ENCODE results near the gene MADD. TPM values are rescaled to one million over a fixed set of nuclear protein-coding genes. Genes with fewer than 3 reads are reported as not detected.

Gene MADD
- total RNA-seq, 1 donor from 2014 or later = 53.7 TPM

DNA sequence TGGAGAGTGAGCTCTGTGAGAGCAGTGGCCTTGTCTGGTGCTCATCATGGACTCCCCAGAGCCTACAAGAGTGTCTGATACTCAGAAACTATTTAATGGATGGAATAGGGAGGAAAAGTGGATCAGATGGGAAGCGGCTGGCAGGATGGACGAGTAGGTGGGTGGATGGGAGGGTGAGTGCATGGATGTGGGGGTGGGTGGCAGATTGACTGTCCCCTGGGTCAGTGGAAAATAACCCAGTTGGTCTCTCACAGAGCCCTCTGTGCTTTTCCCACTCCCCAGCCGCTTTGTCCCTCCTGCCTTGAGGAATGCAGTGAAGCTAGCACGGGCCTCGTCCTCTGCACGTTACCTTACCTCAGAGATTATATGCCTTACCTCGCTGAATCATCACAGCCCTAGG, 102.5 kb downstream of the MADD start:
- Histone ChIP-seq H3K36me3 (peaks cover 13% of the 10 kb centered on the region), H3K4me3 (no peak overlapping the region), H3K4me1 (peaks cover 14% of the 10 kb centered on the region), H3K27me3 (ENCODE audit: low read depth) (no peaks in the 10 kb centered on the region), H3K27ac (no peak overlapping the region), H3K9me3 (no peaks in the 10 kb centered on the region)
- DNase-seq (no peak), ATAC-seq (no peak)
- intact Hi-C loops (cut with DNase I) = no loop called here
- TF ChIP-seq, protein P1, sequence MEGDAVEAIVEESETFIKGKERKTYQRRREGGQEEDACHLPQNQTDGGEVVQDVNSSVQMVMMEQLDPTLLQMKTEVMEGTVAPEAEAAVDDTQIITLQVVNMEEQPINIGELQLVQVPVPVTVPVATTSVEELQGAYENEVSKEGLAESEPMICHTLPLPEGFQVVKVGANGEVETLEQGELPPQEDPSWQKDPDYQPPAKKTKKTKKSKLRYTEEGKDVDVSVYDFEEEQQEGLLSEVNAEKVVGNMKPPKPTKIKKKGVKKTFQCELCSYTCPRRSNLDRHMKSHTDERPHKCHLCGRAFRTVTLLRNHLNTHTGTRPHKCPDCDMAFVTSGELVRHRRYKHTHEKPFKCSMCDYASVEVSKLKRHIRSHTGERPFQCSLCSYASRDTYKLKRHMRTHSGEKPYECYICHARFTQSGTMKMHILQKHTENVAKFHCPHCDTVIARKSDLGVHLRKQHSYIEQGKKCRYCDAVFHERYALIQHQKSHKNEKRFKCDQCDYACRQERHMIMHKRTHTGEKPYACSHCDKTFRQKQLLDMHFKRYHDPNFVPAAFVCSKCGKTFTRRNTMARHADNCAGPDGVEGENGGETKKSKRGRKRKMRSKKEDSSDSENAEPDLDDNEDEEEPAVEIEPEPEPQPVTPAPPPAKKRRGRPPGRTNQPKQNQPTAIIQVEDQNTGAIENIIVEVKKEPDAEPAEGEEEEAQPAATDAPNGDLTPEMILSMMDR (IDR thresholded peaks at IDR 0.05) = no peak

DNA sequence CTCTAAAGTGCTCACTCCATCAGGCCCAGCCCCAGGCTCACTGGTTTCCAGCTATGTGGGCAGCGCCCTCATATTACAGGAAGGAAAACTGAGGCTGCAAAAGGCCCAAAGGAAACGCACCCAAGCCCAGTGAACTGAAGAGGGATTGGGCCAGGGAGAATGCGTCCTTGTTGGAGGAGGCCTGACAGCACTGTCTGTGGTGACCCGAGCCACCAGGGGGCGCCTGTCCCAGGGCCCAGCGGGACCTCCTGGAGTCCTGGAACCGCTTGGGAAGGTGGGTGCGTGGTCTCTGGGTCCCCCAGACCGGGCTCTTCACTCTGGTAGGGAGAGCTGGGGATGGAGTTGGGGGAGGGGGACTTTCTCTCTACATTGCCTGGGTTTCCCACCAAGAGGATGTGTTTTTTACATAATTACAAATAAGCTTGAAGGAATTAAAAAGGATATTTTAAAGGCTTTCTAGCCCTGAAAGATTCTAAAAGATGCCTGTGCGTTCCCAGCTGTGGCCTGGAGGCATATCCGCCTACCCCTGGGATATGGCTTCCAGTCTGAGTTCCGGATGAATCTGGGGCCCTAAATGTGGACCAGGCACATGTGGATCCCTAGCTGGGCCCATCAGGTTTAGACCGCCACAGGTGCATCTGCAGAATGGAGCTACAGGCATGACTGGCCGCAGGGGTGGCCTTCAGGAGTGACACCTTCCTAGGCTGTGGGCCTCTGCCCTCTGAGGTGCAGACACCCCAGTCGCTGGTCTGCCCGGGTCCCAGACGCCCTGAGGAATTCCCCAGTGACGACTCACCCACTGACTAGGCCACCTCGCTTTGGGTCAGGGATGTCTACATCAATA, 104.2 kb downstream of the MADD start:
- TF ChIP-seq, protein P1 (IDR thresholded peaks at IDR 0.05) = peak; percentile 98
- Histone ChIP-seq H3K4me3 (peak overlapping the region; percentile 58), H3K27ac (peak overlapping the region; percentile 51), H3K27me3 (ENCODE audit: low read depth) (no peaks in the 10 kb centered on the region), H3K4me1 (peaks cover 14% of the 10 kb centered on the region), H3K9me3 (no peaks in the 10 kb centered on the region), H3K36me3 (peaks cover 13% of the 10 kb centered on the region)
- ATAC-seq = peak; percentile 75 to 84
- intact Hi-C loops (cut with DNase I) = no loop called here
- peak; percentile 90 for DNase-seq

DNA sequence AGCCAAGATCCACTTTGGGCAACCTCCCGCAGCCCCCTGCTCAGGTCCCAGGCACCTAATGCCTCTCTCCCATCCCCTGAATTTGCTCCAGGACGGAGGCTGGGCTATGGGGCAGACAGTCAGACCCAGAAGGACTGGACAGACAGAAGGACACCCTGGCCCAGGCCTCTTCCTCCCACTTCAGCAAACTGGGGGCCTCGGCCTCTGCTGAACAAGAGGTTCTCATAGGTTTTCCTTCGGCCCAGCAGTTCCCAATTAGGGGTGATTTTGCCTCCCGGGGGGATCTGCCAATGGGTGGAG, 104.7 kb downstream of the MADD start:
- DNase-seq (no peak), ATAC-seq (no peak)
- Histone ChIP-seq H3K4me1 (peaks cover 14% of the 10 kb centered on the region), H3K36me3 (peaks cover 13% of the 10 kb centered on the region), H3K27ac (peak overlapping the region; percentile 51), H3K4me3 (peak overlapping the region; percentile 58), H3K27me3 (ENCODE audit: low read depth) (no peaks in the 10 kb centered on the region), H3K9me3 (no peaks in the 10 kb centered on the region)
- TF ChIP-seq, protein P1 (IDR thresholded peaks at IDR 0.05) = no peak
- intact Hi-C loops (cut with DNase I) = no loop called here

DNA sequence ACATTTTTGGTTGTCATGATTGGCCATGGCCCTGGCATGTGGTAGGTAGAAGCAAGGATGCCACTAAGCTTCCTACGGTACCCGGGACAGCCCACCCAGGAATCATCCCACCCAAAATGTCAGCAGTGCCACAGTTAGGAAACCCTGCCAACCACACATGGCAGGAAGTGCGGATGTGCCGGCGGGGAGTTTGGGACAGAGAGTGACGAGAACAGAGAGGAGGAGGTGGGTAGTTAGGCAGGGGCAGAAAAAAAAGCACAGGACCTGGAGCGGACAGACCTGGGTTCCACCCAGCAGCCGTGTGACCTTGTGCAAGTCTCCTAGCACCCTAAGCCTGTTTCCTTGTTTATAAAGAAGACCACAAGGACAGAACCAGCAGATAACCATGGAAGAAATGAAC, 105.1 kb downstream of the MADD start:
- TF ChIP-seq, protein P1 (IDR thresholded peaks at IDR 0.05) = no peak
- H3K27ac ChIP-seq = peak overlapping the region; percentile 51
- intact Hi-C loops (cut with DNase I) = no loop called here
- ATAC-seq (no peak), DNase-seq (no peak)
- peaks cover 14% of the 10 kb centered on the region for H3K4me1 ChIP-seq
- H3K4me3 ChIP-seq = peak overlapping the region; percentile 58
- no peaks in the 10 kb centered on the region for H3K27me3 ChIP-seq (ENCODE audit: low read depth)
- no peaks in the 10 kb centered on the region for H3K9me3 ChIP-seq
- peaks cover 13% of the 10 kb centered on the region for H3K36me3 ChIP-seq

DNA sequence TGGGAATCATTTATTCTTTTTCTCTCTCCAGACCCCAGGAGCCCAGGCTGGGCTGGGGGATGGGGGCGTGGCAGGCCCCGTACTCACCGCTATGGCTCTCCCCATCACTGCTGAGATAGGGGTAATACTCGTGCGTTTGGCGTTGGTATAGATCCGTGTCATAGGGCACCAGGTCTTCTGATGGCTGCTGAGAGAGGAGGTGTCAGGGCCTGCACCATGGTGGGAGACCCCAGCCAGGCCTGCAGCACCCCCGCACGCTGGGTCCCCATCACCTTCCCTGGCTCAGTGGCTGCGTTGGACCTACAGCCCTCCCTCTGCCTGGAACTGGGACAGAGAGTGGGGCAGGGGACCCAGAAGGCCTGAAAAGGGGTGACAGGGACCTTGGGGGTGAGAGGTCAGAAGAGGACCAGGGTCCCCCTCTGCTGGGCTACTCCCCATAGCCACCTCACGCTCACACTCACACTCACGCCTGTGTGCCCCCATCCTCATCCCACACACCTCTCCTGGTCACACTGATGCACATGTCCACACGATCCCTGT, 105.7 kb downstream of the MADD start:
- TF ChIP-seq, protein P1 (IDR thresholded peaks at IDR 0.05) = no peak
- Histone ChIP-seq H3K4me3 (peak overlapping the region; percentile 58), H3K27ac (no peak overlapping the region), H3K27me3 (ENCODE audit: low read depth) (no peaks in the 10 kb centered on the region), H3K9me3 (no peaks in the 10 kb centered on the region), H3K4me1 (peaks cover 14% of the 10 kb centered on the region), H3K36me3 (peaks cover 13% of the 10 kb centered on the region)
- intact Hi-C loops (cut with DNase I) = no loop called here
- ATAC-seq (no peak), DNase-seq (no peak)

All from lower lobe of right lung (tissue), 2 donors.